HCT116 (cell line): ENCODE measurements around the gene ECEL1. TPM values are rescaled to one million over a fixed set of nuclear protein-coding genes. Genes with fewer than 3 reads are reported as not detected.

Experiments
- ATAC-seq: fragments of 200-7000 bp; cut with Tn5 transposase; 2 replicates; pipeline ENCODE4 v1.9.1; 2020; ENCODE audit warnings: mild to moderate bottlenecking, moderate library complexity
- BruUV-seq: library from RNA; stranded (reverse); fragments of 400-500 nt; replicated peaks from 2 replicates; lab custom pipeline; 2021; lab: Mats Ljungman, UMichigan
- CTCF ChIA-PET: fragments of 300-600 bp; sonication (Branson Sonifier 250); formaldehyde crosslinking; loops from one replicate; lab custom pipeline; 2021; ENCODE audit warnings: antibody characterized with exemption; lab: Charles Lee
- POLR2A ChIA-PET: fragments of 300-600, 350-600 bp; sonication (Branson Sonifier 250); formaldehyde crosslinking; loops from one replicate; lab custom pipeline; 2021; ENCODE audit warnings: antibody characterized with exemption; lab: Charles Lee
- RAD21 ChIA-PET, 2 experiments: fragments of 300-600 bp; sonication (Branson Sonifier 250); formaldehyde crosslinking; loops; one replicate each; lab custom pipeline; 2023; ENCODE audit warnings: low total read pairs in 2 of 2; ENCODE audit not compliant: uncharacterized antibody in 2 of 2, unreplicated experiment in 2 of 2, low non-redundant PET in 1 of 2; lab: Charles Lee
- DNase-seq: peaks from one replicate; pipeline ENCODE4 v3.0.0-alpha.2; 2010; ENCODE audit warnings: low read depth, low spot score
- H2AFZ ChIP-seq: fragments of 200-600 bp; shearing (Covaris generic), sonication (generic); 2 replicates; pipeline ENCODE4 v1.6.1; 2017; ENCODE audit warnings: low read depth, mixed run types, mixed read lengths, antibody characterized with exemption, low read length; ENCODE audit not compliant: poor library complexity, severe bottlenecking
- H3K27ac ChIP-seq: 2 replicates; pipeline ENCODE4 v1.5.1; 2012; ENCODE audit warnings: low read depth, low read length
- H3K27me3 ChIP-seq: fragments of 200-600 bp; sonication (generic); 2 replicates; pipeline ENCODE4 v1.6.1; 2016; ENCODE audit warnings: mixed run types, low read length, mixed read lengths; ENCODE audit not compliant: insufficient read depth
- H3K36me3 ChIP-seq, 2 experiments: fragments of 200-500 bp in 1 of 2; fragments of 200-600 bp in 1 of 2; sonication (Bioruptor generic) in 1 of 2; sonication (generic) in 1 of 2; 2 replicates each; pipeline versions ENCODE4 v1.5.1 to v1.6.1; 2014 to 2016; ENCODE audit warnings: low read length in 2 of 2, inconsistent platforms in 1 of 2, mixed read lengths in 1 of 2, mixed run types in 1 of 2; ENCODE audit not compliant: insufficient read depth in 2 of 2, control insufficient read depth in 1 of 2
- H3K4me1 ChIP-seq, 2 experiments: fragments of 200-600 bp in 1 of 2; sonication (generic) in 1 of 2; 2 replicates each; pipeline versions ENCODE4 v1.5.1 to v1.6.1; 2012 to 2017; ENCODE audit warnings: low read length in 2 of 2, inconsistent platforms in 1 of 2, mild to moderate bottlenecking in 1 of 2, mixed read lengths in 1 of 2, mixed run types in 1 of 2, moderate library complexity in 1 of 2; ENCODE audit not compliant: insufficient read depth in 2 of 2, control insufficient read depth in 1 of 2
- H3K4me2 ChIP-seq: fragments of 200-600 bp; sonication (generic); 2 replicates; pipeline ENCODE4 v1.6.1; 2017; ENCODE audit warnings: mixed run types, low read length, mixed read lengths
- H3K4me3 ChIP-seq, 2 experiments: fragments of 200-600 bp in 1 of 2; sonication (generic) in 1 of 2; replicated peaks in 1 of 2; 2 replicates each; pipeline ENCODE4 v1.5.1; 2011 to 2016; ENCODE audit warnings: low read length in 2 of 2, control low read depth in 1 of 2, low read depth in 1 of 2, mild to moderate bottlenecking in 1 of 2, mixed read lengths in 1 of 2, mixed run types in 1 of 2
- H3K79me2 ChIP-seq: fragments of 200-600 bp; sonication (generic); 2 replicates; pipeline ENCODE4 v1.6.1; 2017; ENCODE audit warnings: mild to moderate bottlenecking, mixed run types, low read length, moderate library complexity, mixed read lengths; ENCODE audit not compliant: insufficient read depth
- H3K9ac ChIP-seq: fragments of 200-600 bp; sonication (generic); 2 replicates; pipeline ENCODE4 v1.6.1; 2016; ENCODE audit warnings: low read length, mixed read lengths
- H3K9me2 ChIP-seq: fragments of 200-600 bp; sonication (generic), shearing (Covaris generic); 2 replicates; pipeline ENCODE4 v1.6.1; 2017; ENCODE audit warnings: mixed run types, mild to moderate bottlenecking, moderate library complexity; ENCODE audit not compliant: insufficient read depth
- H3K9me3 ChIP-seq, 2 experiments: fragments of 200-500 bp in 1 of 2; fragments of 200-600 bp in 1 of 2; sonication (Bioruptor generic) in 1 of 2; sonication (generic) in 1 of 2; 2 replicates each; pipeline ENCODE4 v1.6.1; 2014 to 2017; ENCODE audit warnings: low read length in 2 of 2, mixed read lengths in 2 of 2, inconsistent platforms in 1 of 2, low read depth in 1 of 2, mild to moderate bottlenecking in 1 of 2, mixed run types in 1 of 2, moderate library complexity in 1 of 2; ENCODE audit not compliant: control insufficient read depth in 1 of 2, insufficient read depth in 1 of 2
- H4K20me1 ChIP-seq: fragments of 200-600 bp; sonication (generic), shearing (Covaris generic); 2 replicates; pipeline ENCODE4 v1.6.1; 2017; ENCODE audit warnings: mixed run types, mild to moderate bottlenecking, moderate library complexity; ENCODE audit not compliant: insufficient read depth
- ATF3 ChIP-seq: IDR thresholded peaks from 2 replicates; pipeline ENCODE4 v1.6.1; 2012
- CBX3 ChIP-seq: IDR thresholded peaks from 2 replicates; pipeline ENCODE4 v1.6.1; 2012; ENCODE audit warnings: low read depth
- EGR1 ChIP-seq: IDR thresholded peaks from 2 replicates; pipeline ENCODE4 v1.6.1; 2012; ENCODE audit warnings: low read depth
- EZH2 ChIP-seq: fragments of 200-600 bp; sonication (generic); IDR thresholded peaks from 2 replicates; pipeline ENCODE4 v1.6.1; 2017; ENCODE audit warnings: antibody characterized with exemption, mixed run types
- FOSL1 ChIP-seq: IDR thresholded peaks from 2 replicates; pipeline ENCODE4 v1.6.1; 2012; ENCODE audit warnings: low read depth
- JUND ChIP-seq: IDR thresholded peaks from 2 replicates; pipeline ENCODE4 v1.6.1; 2012
- POLR2A ChIP-seq: IDR thresholded peaks from 2 replicates; pipeline ENCODE4 v1.7.0; 2011; ENCODE audit warnings: borderline replicate concordance; ENCODE audit not compliant: insufficient read depth, insufficient read length; ENCODE audit errors: extremely low read depth
- REST ChIP-seq: IDR thresholded peaks from 2 replicates; pipeline ENCODE4 v1.6.1; 2012; ENCODE audit warnings: low read depth
- SRF ChIP-seq: IDR thresholded peaks from 2 replicates; pipeline ENCODE4 v1.6.1; 2012; ENCODE audit warnings: low read depth
- TCF7L2 ChIP-seq: IDR thresholded peaks from 2 replicates; pipeline ENCODE4 v1.7.0; 2011; ENCODE audit warnings: borderline replicate concordance, inconsistent platforms; ENCODE audit not compliant: insufficient read depth, insufficient read length; ENCODE audit errors: extremely low read depth
- ZNF274 ChIP-seq: fragments of 200-500 bp; sonication (Bioruptor generic); IDR thresholded peaks from 2 replicates; pipeline ENCODE4 v1.6.1; 2014; ENCODE audit warnings: mild to moderate bottlenecking, low read depth, low read length, inconsistent platforms
- intact Hi-C: fragments of 100-400 bp; cut with micrococcal nuclease; formaldehyde crosslinking; loops from 2 replicates; pipeline ENCODE4 v1.10.0; 2022
- total RNA-seq: library from RNA; stranded (reverse); gene quantifications from one replicate; pipeline ENCODE4 v1.2.1, GENCODE V29; 2021; ENCODE audit not compliant: unreplicated experiment

ECEL1 gene
- total RNA-seq, 1 experiment from 2014 or later, result not detected

GRCh38 chr2:232493701-232494474 lies 6.3 kb upstream of the ECEL1 start:
- no peak for TF ChIP-seq EGR1
- TF ChIP-seq SRF, result no peak
- TF ChIP-seq JUND, result no peak
- TF ChIP-seq POLR2A, result no peak
- TF ChIP-seq REST, result no peak
- no peak for TF ChIP-seq ZNF274
- TF ChIP-seq EZH2, result no peak
- TF ChIP-seq FOSL1, result no peak
- TF ChIP-seq TCF7L2, result no peak
- no peak for TF ChIP-seq CBX3
- TF ChIP-seq ATF3, result no peak
- no TSS peak for BruUV-seq
- H2AFZ ChIP-seq, result no peak overlapping the region
- intact Hi-C loops, result no loop called here
- H3K27ac ChIP-seq, result no peak overlapping the region
- H3K4me2 ChIP-seq, result no peak overlapping the region
- no peaks in the 10 kb centered on the region for H3K79me2 ChIP-seq
- DNase-seq (no peak), ATAC-seq (no peak)
- H3K9me2 ChIP-seq, result no peaks in the 10 kb centered on the region
- CTCF ChIA-PET, result no interaction called here
- H3K4me1 ChIP-seq, result 0 out of 4 replicates have a peak, but pooled peaks cover 0 to 4% of the 10 kb centered on the region in 2 experiments
- no peaks in the 10 kb centered on the region for H3K27me3 ChIP-seq
- no peak overlapping the region for H3K9ac ChIP-seq
- H3K9me3 ChIP-seq, result no peaks in the 10 kb centered on the region
- no peaks in the 10 kb centered on the region for H3K36me3 ChIP-seq
- no peak overlapping the region for H3K4me3 ChIP-seq
- POLR2A ChIA-PET, result no interaction called here
- H4K20me1 ChIP-seq, result no peaks in the 10 kb centered on the region
- RAD21 ChIA-PET, result no interaction called here
